Kidney epithelial cell (primary cell): Measurements from ENCODE around the gene CPOX. TPM values are rescaled to one million over a fixed set of nuclear protein-coding genes. Genes with fewer than 3 reads are reported as not detected.
"Not testable (repeated sequence)": the region's sequence is repeated elsewhere in the genome, so short reads cannot be mapped to it uniquely, and the experiment has no call there.

ENCODE experiments used
- DNase-seq: peaks from one replicate; pipeline ENCODE4 v3.0.0-alpha.2; 2010; ENCODE audit warnings: low read depth
- H3K27me3 ChIP-seq: 2 replicates; pipeline ENCODE4 v1.6.0; 2011; ENCODE audit warnings: low read length; ENCODE audit not compliant: control insufficient read depth, insufficient read depth
- H3K36me3 ChIP-seq: 2 replicates; pipeline ENCODE4 v1.5.1; 2011; ENCODE audit warnings: low read length; ENCODE audit not compliant: control insufficient read depth, insufficient read depth
- H3K4me3 ChIP-seq: 2 replicates; pipeline ENCODE4 v1.5.1; 2011; ENCODE audit warnings: low read depth, mild to moderate bottlenecking, control low read depth, low read length
- total RNA-seq: library from RNA; depleted of rRNA; stranded (reverse); fragments of >200 nt; gene quantifications from 2 replicates; pipeline ENCODE4 v1.2.3, GENCODE V29; 2015
- TF ChIP-seq, protein P1 (sequence below): IDR thresholded peaks from 2 replicates; pipeline ENCODE4 v1.5.1; 2011; ENCODE audit warnings: mild to moderate bottlenecking, moderate library complexity, low read length, control low read depth, inconsistent platforms; ENCODE audit not compliant: insufficient read depth, poor library complexity, severe bottlenecking

The CPOX gene
- total RNA-seq, 1 donor from 2014 or later, result 26.5 TPM

DNA sequence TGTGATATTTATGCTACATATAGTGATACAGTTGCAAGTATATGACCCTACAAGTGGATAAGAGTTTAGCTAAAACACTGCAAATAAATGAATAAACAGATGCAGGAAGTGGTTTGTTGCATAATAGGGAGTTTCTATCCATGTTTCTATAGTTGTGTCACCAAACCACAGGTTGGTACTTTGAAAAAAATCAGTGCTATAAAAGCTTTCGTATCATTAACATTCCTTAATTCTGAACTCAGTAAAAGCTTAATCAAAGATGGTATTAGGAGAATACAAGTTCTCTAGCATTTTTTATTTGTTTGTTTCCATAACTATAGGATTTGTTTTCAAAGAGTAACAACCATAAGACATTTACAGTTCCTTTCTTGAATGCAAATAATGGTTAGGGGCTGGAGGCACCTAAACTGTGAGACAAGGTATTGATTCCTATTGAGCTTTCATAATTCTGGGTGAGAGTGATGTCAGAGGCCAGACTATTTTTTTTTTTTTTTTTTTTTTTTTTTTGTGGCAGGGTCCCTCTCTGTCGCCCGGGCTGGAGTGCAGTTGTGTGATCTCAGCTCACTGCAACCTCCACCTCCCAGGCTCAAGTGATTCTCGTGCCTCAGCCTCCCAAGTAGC is 29.6 kb downstream of the CPOX start:
- TF ChIP-seq, protein P1, sequence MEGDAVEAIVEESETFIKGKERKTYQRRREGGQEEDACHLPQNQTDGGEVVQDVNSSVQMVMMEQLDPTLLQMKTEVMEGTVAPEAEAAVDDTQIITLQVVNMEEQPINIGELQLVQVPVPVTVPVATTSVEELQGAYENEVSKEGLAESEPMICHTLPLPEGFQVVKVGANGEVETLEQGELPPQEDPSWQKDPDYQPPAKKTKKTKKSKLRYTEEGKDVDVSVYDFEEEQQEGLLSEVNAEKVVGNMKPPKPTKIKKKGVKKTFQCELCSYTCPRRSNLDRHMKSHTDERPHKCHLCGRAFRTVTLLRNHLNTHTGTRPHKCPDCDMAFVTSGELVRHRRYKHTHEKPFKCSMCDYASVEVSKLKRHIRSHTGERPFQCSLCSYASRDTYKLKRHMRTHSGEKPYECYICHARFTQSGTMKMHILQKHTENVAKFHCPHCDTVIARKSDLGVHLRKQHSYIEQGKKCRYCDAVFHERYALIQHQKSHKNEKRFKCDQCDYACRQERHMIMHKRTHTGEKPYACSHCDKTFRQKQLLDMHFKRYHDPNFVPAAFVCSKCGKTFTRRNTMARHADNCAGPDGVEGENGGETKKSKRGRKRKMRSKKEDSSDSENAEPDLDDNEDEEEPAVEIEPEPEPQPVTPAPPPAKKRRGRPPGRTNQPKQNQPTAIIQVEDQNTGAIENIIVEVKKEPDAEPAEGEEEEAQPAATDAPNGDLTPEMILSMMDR, result no peak
- no peak overlapping the region for H3K4me3 ChIP-seq
- DNase-seq, result peak; percentile 59
- H3K36me3 ChIP-seq, result no peaks in the 10 kb centered on the region
- no peaks in the 10 kb centered on the region for H3K27me3 ChIP-seq

DNA sequence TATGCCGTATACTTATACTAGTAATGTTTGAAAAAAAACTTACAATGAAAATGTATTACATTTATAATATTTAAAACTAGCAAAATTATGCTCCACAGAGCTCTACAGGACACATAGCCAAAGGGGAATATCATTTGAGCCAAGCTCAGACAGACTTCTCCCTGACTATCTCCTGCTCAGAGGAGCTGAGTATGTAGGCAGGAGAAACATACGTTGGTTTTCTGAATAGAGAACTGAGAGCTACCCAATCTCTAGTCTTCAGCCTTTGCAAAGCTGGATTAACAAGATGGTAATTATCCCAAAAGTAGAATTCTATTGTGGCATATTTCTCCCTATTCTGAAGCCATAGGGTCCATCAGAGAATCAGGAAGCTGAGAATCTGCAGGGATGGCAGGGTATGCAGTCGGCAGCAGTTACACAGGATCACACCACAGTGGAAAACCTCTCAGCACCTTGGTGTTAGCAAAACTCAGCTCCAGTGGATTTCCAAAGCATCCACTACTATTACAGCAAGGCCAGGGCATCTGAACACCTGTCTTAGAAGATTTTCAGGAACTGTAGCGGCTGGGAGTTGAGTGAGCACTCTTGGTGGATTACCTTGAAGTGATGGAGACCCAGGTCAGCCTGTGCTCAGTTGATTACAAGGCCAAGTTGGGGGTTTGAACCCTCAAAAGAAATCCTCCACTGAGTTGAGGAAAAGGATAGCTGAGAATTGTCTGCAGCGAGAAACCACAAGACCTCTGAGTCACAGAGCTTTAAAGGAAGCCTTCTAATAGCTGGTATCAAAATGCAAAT is 31.5 kb downstream of the CPOX start:
- H3K36me3 ChIP-seq, result no peaks in the 10 kb centered on the region
- no peak overlapping the region for H3K4me3 ChIP-seq
- DNase-seq, result peak; percentile 14
- no peaks in the 10 kb centered on the region for H3K27me3 ChIP-seq
- TF ChIP-seq, protein P1, result no peak

DNA sequence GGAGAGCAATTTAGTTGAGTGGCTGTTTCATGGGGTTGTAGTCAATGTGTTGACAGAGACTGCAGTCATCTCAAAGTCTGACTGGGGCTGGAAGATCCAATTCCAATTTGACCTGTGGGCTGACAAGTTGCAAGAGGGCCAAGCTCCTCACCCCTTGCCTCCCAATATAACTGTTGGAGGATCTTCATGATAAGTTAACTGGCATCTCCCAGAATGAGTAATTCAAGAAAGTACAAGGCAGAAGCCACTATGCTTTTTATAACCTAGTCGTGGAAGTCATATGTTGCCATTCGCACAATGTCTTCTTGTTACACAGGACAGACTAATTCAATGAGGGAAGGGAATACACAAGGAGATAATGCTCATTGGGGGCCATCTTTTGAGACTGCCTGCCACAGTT is 32.5 kb downstream of the CPOX start:
- no peaks in the 10 kb centered on the region for H3K27me3 ChIP-seq
- TF ChIP-seq, protein P1, result no peak
- DNase-seq, result no peak
- no peaks in the 10 kb centered on the region for H3K36me3 ChIP-seq
- H3K4me3 ChIP-seq, result no peak overlapping the region

DNA sequence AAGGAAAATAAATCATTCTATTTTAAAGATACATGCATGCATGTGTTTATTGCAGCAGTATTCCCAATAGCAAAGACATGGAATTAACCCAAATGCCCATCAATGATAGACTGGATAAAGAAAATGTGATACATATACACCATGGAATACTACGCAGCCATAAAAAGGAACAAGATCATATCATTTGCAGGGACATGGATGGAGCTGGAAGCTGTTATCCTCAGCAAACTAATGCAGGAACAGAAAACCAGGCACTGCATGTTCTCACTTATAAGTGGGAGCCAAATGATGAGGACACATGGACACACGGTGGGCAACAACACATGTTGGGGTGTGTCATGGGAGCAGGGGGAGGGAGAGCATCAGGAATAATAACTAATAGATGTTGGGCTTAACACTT is 33.6 kb downstream of the CPOX start:
- not testable (repeated sequence) for H3K36me3 ChIP-seq, DNase-seq, H3K27me3 ChIP-seq, H3K4me3 ChIP-seq

DNA sequence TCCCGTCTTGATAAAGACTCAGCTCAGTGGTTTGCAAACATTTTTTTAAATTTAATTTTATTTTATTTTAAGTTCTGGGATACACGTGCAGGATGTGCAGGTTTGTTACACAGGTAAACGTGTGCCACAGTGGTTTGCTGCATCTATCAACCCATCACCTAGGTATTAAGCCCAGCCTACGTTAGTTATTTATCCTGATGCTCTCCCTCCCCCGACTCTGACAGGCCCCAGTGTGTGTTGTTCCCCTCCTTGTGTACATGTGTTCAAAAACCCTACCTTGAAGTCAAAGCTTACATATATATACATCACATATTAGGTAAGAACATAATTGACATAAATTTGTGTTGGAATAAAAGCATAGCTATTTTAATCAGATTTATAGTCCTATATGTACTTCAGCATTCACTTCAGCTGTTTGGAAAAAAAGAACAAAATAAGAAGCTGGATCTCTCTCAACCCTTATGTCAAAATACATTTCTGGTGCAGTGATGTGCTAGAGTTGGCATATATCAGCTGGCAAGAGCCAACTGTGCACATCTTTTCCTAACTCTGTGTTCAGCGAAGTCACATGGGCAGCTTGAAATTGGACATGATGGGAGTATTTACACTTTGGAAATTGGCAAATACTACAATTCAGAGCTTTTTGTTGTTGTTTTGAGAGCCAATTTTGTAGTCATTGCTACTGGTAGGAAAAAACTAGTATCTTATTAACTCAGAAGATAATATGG is 35.1 kb downstream of the CPOX start:
- DNase-seq, result no peak
- Histone ChIP-seq H3K4me3 (no peak overlapping the region), H3K36me3 (no peaks in the 10 kb centered on the region), H3K27me3 (no peaks in the 10 kb centered on the region)
- TF ChIP-seq, protein P1, result no peak

DNA sequence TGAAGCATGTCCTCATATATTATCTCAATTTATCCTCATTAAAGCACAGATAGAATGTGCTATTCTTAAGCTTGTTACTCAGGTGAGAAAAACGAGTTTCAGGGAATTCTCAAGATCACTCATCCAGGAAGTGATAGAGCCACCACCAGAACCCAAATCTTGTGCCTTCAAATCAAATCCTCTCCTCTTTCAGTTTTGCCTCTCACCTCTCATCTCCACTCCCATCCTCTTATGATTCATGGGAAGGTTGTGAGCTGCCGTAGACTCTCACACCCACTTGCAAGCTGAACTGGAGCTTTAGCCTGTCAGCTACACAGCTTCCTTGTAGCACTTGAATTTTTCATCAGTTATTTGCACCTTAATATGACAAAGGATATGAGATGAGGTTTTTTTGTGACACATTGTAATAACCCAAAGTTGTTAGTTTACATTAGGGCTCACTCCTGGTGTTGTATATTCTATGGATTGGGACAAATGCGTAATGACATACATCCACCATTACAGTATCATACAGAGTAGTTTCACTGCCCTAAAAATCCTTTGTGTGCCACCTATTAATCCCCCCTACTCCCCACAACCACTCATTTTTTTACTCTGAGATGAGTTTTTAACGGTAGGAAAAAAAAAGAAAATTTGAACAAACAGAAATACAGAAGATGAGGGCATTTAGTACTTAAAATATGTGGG is 35.9 kb downstream of the CPOX start:
- DNase-seq, result no peak
- H3K27me3 ChIP-seq, result no peaks in the 10 kb centered on the region
- TF ChIP-seq, protein P1, result no peak
- no peaks in the 10 kb centered on the region for H3K36me3 ChIP-seq
- H3K4me3 ChIP-seq, result no peak overlapping the region
